DND-41 (cell line): Measurements from ENCODE around the gene ARHGAP21.

Experiments
- EZH2 ChIP-seq: IDR thresholded peaks from 3 replicates; pipeline ENCODE4 v1.6.1; 2012; ENCODE audit warnings: borderline replicate concordance, low read depth, mild to moderate bottlenecking, moderate library complexity, low read length, inconsistent platforms; ENCODE audit not compliant: severe bottlenecking
- TF ChIP-seq, protein P1 (sequence below): IDR thresholded peaks from 2 replicates; pipeline ENCODE4 v1.5.1; 2012; ENCODE audit warnings: borderline replicate concordance, low read length, moderate library complexity, mild to moderate bottlenecking; ENCODE audit not compliant: poor library complexity, severe bottlenecking; ENCODE audit errors: extremely low read depth

GRCh38 chr10:24556126-24556749 lies 167.4 kb downstream of the ARHGAP21 start:
- TF ChIP-seq, protein P1, sequence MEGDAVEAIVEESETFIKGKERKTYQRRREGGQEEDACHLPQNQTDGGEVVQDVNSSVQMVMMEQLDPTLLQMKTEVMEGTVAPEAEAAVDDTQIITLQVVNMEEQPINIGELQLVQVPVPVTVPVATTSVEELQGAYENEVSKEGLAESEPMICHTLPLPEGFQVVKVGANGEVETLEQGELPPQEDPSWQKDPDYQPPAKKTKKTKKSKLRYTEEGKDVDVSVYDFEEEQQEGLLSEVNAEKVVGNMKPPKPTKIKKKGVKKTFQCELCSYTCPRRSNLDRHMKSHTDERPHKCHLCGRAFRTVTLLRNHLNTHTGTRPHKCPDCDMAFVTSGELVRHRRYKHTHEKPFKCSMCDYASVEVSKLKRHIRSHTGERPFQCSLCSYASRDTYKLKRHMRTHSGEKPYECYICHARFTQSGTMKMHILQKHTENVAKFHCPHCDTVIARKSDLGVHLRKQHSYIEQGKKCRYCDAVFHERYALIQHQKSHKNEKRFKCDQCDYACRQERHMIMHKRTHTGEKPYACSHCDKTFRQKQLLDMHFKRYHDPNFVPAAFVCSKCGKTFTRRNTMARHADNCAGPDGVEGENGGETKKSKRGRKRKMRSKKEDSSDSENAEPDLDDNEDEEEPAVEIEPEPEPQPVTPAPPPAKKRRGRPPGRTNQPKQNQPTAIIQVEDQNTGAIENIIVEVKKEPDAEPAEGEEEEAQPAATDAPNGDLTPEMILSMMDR: no peak
- no peak for TF ChIP-seq EZH2
